Measurements from ENCODE around the gene GCNT4. TPM values are rescaled to one million over a fixed set of nuclear protein-coding genes. Genes with fewer than 3 reads are reported as not detected.

Gene GCNT4
- polyA plus RNA-seq, 1 of the 3 experiments (the other 2 are of a cell fraction): 0.02 TPM

DNA sequence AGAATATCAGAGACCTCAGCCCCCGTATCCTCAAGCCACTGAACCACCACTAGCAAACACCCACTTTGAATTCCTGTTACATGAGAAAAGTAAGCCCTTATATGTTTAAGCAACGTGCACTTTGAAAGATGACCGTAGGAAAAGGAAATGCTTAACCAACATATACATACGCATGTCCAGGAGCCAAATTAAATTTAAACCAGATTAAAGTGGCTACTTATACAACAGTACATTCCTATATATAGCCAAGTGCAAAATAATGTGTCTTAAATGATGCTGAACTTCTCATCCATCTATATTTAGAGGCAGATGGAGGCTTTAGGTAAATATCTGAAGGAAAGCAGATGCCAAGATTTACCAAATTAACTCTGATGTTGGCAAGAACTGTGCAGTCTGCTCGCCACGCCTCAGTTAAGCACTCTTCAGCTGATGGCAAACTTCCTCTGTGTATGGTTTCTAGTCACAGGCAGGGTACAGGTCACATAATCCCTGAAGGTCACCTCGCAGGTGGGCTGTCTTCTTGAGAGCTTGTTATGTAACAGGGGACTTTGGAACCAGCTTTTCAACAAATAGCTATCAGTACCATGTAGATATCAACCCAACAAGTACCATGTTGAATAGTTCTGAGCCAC, 8.6 kb downstream of the GCNT4 start:
- TF ChIP-seq MEF2A (IDR thresholded peaks at IDR 0.05; ENCODE audit: borderline replicate concordance, low read depth) (no peak), FOSL2 (IDR thresholded peaks at IDR 0.05; ENCODE audit: borderline replicate concordance, low read depth) (no peak), RFX5 (IDR thresholded peaks at IDR 0.05; ENCODE audit: low read length) (no peak), RCOR1 (IDR thresholded peaks at IDR 0.05; ENCODE audit: low read length) (no peak), TEAD4 (IDR thresholded peaks at IDR 0.05; ENCODE audit: borderline replicate concordance, insufficient read depth) (no peak), FOXJ3 (CRISPR knock-in tag; IDR thresholded peaks at IDR 0.05) (no peak)

GRCh38 chr5:75042522-75042921, 9.8 kb downstream of the GCNT4 start:
- no peak overlapping the region for H2AFZ ChIP-seq (ENCODE audit: low read depth)
- H3K27ac ChIP-seq (ENCODE audit: low read depth in 2 of 2, low read length in 1 of 2): no peak overlapping the region
- H3K79me2 ChIP-seq (ENCODE audit: insufficient read depth): no peaks in the 10 kb centered on the region
- 75% methylated on average over 1 of the region's 1 CpG for WGBS (ENCODE audit: low lambda C conversion rate)
- POLR2A ChIA-PET: no interaction called here
- no peak overlapping the region for H3K9ac ChIP-seq
- no peaks in the 10 kb centered on the region for H3K36me3 ChIP-seq (replicated peaks in 1 of 2; ENCODE audit: control insufficient read depth in 1 of 2, insufficient read depth in 2 of 2, low read length in 1 of 2)
- H4K20me1 ChIP-seq (ENCODE audit: insufficient read depth): no peaks in the 10 kb centered on the region
- CTCF ChIA-PET: interaction anchor here (3.4 kb wide), 1 partner anchor 8 kb away, joined by 17 read pairs; no protein-coding TSS in a partner anchor
- H3K4me1 ChIP-seq (ENCODE audit: control insufficient read depth in 1 of 2, insufficient read depth in 2 of 2, low read depth in 1 of 2, low read length in 1 of 2): no peaks in the 10 kb centered on the region
- DNase-seq: no peak
- H3K9me3 ChIP-seq: no peaks in the 10 kb centered on the region
- no peaks in the 10 kb centered on the region for H3F3A ChIP-seq (replicated peaks; ENCODE audit: insufficient read depth)
- no peak overlapping the region for H3K4me3 ChIP-seq (ENCODE audit: low read depth in 2 of 2, low read length in 1 of 2)
- H3K9me2 ChIP-seq: no peaks in the 10 kb centered on the region
- TF ChIP-seq, protein P1, sequence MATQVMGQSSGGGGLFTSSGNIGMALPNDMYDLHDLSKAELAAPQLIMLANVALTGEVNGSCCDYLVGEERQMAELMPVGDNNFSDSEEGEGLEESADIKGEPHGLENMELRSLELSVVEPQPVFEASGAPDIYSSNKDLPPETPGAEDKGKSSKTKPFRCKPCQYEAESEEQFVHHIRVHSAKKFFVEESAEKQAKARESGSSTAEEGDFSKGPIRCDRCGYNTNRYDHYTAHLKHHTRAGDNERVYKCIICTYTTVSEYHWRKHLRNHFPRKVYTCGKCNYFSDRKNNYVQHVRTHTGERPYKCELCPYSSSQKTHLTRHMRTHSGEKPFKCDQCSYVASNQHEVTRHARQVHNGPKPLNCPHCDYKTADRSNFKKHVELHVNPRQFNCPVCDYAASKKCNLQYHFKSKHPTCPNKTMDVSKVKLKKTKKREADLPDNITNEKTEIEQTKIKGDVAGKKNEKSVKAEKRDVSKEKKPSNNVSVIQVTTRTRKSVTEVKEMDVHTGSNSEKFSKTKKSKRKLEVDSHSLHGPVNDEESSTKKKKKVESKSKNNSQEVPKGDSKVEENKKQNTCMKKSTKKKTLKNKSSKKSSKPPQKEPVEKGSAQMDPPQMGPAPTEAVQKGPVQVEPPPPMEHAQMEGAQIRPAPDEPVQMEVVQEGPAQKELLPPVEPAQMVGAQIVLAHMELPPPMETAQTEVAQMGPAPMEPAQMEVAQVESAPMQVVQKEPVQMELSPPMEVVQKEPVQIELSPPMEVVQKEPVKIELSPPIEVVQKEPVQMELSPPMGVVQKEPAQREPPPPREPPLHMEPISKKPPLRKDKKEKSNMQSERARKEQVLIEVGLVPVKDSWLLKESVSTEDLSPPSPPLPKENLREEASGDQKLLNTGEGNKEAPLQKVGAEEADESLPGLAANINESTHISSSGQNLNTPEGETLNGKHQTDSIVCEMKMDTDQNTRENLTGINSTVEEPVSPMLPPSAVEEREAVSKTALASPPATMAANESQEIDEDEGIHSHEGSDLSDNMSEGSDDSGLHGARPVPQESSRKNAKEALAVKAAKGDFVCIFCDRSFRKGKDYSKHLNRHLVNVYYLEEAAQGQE (IDR thresholded peaks at IDR 0.05; ENCODE audit: low read depth, low read length): no peak
- no peak for TF ChIP-seq SIN3A (IDR thresholded peaks at IDR 0.05; ENCODE audit: borderline replicate concordance, low read depth, low read length)
- TF ChIP-seq CTCF (IDR thresholded peaks at IDR 0.05): no peak
- TF ChIP-seq TEAD4 (IDR thresholded peaks at IDR 0.05; ENCODE audit: borderline replicate concordance, insufficient read depth): no peak
- TF ChIP-seq FOXM1 (IDR thresholded peaks at IDR 0.05; ENCODE audit: low read depth): no peak
- TF ChIP-seq NRF1 (IDR thresholded peaks at IDR 0.05; ENCODE audit: low read depth, low read length): no peak
- no peak for TF ChIP-seq RFX5 (IDR thresholded peaks at IDR 0.05; ENCODE audit: low read length)
- H3K27me3 ChIP-seq (ENCODE audit: insufficient read depth): no peaks in the 10 kb centered on the region
- no peak overlapping the region for H3K4me2 ChIP-seq

More for the DNA sequence above, 8.6 kb downstream of the GCNT4 start:
- ChIA-PET CTCF (no interaction called here), POLR2A (no interaction called here)
- H3K9me3 ChIP-seq: no peaks in the 10 kb centered on the region
- no peak overlapping the region for H2AFZ ChIP-seq (ENCODE audit: low read depth)
- no peaks in the 10 kb centered on the region for H3F3A ChIP-seq (replicated peaks; ENCODE audit: insufficient read depth)
- no peaks in the 10 kb centered on the region for H3K79me2 ChIP-seq (ENCODE audit: insufficient read depth)
- H3K9ac ChIP-seq: no peak overlapping the region
- H3K27me3 ChIP-seq (ENCODE audit: insufficient read depth): no peaks in the 10 kb centered on the region
- no peak overlapping the region for H3K4me2 ChIP-seq
- H3K27ac ChIP-seq (ENCODE audit: low read depth in 2 of 2, low read length in 1 of 2): no peak overlapping the region
- H4K20me1 ChIP-seq (ENCODE audit: insufficient read depth): no peaks in the 10 kb centered on the region
- no peak overlapping the region for H3K4me3 ChIP-seq (ENCODE audit: low read depth in 2 of 2, low read length in 1 of 2)
- H3K36me3 ChIP-seq (replicated peaks in 1 of 2; ENCODE audit: control insufficient read depth in 1 of 2, insufficient read depth in 2 of 2, low read length in 1 of 2): no peaks in the 10 kb centered on the region
- no peaks in the 10 kb centered on the region for H3K4me1 ChIP-seq (ENCODE audit: control insufficient read depth in 1 of 2, insufficient read depth in 2 of 2, low read depth in 1 of 2, low read length in 1 of 2)
- no peak for DNase-seq
- H3K9me2 ChIP-seq: no peaks in the 10 kb centered on the region
- 62% methylated on average over 7 of the region's 7 CpGs for WGBS (ENCODE audit: low lambda C conversion rate)
